ENCODE measurements around the gene LRFN5. TPM values are rescaled to one million over a fixed set of nuclear protein-coding genes. Genes with fewer than 3 reads are reported as not detected.

LRFN5 gene
- polyA plus RNA-seq, 4 donors, result 0.35 to 0.76 TPM; not detected in 2

DNA sequence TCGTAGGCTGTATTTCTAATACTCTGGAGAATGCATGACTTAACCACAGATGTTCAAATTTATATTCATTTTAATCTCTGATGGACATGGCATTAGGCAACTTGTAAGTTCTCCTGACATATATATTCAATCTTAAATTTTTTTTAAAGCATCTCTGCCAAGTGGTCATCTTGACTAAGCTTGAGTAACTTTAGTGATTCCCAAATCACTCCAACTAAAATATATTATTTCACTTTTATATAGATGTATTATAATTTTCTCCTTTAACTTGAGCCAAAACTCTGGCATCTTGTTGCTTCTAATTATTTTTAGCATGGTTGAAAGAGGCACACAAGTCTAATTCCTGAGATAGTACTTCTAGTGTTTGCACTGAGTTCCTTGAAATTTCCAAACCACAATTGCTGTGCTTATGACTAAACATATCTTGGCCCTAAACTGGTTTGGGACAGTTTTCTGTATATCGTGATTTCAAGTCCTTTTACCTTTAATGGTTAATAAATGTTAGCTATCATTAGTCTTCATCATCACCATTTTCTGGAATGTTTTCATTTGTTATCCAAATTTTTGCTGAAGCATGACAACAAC is 8.4 kb downstream of the LRFN5 start:
- DNase-seq (no peak), FAIRE-seq (no peak)
- Histone ChIP-seq H3K9me3 (ENCODE audit: control insufficient read depth in 2 of 2, insufficient read depth in 1 of 2, low read depth in 1 of 2, low read length in 1 of 2) (no peaks in the 10 kb centered on the region), H3K4me3 (ENCODE audit: low read depth in 1 of 3, low read length in 3 of 3) (no peak overlapping the region), H3K27me3 (ENCODE audit: control insufficient read depth in 3 of 3, insufficient read depth in 3 of 3, low read length in 3 of 3) (peaks cover 0 to 10% (median 2%) of the 10 kb centered on the region in 3 donors), H3K36me3 (ENCODE audit: control insufficient read depth in 3 of 3, insufficient read depth in 2 of 3, low read depth in 1 of 3, low read length in 3 of 3) (no peaks in the 10 kb centered on the region), H3K4me1 (ENCODE audit: control insufficient read depth in 3 of 3, insufficient read depth in 2 of 3, low read depth in 1 of 3, low read length in 2 of 3) (no peaks in the 10 kb centered on the region), H3K27ac (ENCODE audit: low read depth in 1 of 3, low read length in 2 of 3) (no peak overlapping the region)
- 87 to 88% (median 87%) methylated on average over 2 of the region's 2 CpGs for WGBS, 3 donors

DNA sequence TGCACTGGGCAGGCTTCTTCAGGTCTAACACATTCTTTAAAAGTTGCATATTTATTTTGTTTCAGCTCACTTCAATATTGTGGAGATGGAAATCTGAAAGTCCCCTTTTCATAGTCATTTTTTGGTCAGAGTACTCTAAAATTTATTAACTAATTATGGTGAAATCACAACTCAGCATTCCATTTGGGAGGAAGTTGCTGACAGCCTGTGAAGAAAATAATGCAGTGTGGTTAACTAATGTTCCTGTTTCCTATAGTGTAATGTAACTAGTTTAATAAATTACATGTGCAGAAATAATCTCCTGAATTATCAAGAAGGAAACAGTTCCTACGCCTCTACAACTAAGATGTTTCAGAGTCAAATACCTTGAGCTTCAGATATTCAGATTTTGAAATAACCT is 17.1 kb downstream of the LRFN5 start:
- DNase-seq (no peak), FAIRE-seq (no peak)
- no peak overlapping the region for H3K4me3 ChIP-seq (ENCODE audit: low read depth in 1 of 3, low read length in 3 of 3)
- WGBS, 3 donors, result 63 to 87% (median 71%) methylated on average over 1 of the region's 1 CpG
- H3K9me3 ChIP-seq (ENCODE audit: control insufficient read depth in 2 of 2, insufficient read depth in 1 of 2, low read depth in 1 of 2, low read length in 1 of 2), result no peaks in the 10 kb centered on the region
- H3K4me1 ChIP-seq (ENCODE audit: control insufficient read depth in 3 of 3, insufficient read depth in 2 of 3, low read depth in 1 of 3, low read length in 2 of 3), result no peaks in the 10 kb centered on the region
- H3K36me3 ChIP-seq (ENCODE audit: control insufficient read depth in 3 of 3, insufficient read depth in 2 of 3, low read depth in 1 of 3, low read length in 3 of 3), result no peaks in the 10 kb centered on the region
- no peak overlapping the region for H3K27ac ChIP-seq (ENCODE audit: low read depth in 1 of 3, low read length in 2 of 3)
- no peaks in the 10 kb centered on the region for H3K27me3 ChIP-seq (ENCODE audit: control insufficient read depth in 3 of 3, insufficient read depth in 3 of 3, low read length in 3 of 3)

DNA sequence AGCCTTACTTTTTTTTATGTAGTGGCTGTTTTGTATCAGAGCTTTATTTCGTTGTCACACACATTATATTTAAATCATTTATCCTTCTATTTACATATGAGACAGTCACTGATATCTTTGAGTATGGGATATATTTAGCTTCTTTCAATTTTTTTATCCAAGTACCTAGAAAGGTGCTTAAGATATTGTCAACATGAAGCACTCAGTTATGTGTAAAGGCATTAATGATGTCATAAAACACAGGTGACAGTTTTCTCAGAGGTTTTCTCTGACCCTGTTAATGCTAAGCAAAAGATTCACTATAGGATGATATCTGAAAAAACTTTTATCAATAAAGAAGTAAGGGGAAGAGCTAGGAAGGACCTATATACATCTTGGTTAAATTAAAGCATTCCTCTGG is 23.2 kb downstream of the LRFN5 start:
- H3K27me3 ChIP-seq (ENCODE audit: control insufficient read depth in 3 of 3, insufficient read depth in 3 of 3, low read length in 3 of 3), result no peaks in the 10 kb centered on the region
- H3K4me1 ChIP-seq (ENCODE audit: control insufficient read depth in 3 of 3, insufficient read depth in 2 of 3, low read depth in 1 of 3, low read length in 2 of 3), result no peaks in the 10 kb centered on the region
- no peaks in the 10 kb centered on the region for H3K36me3 ChIP-seq (ENCODE audit: control insufficient read depth in 3 of 3, insufficient read depth in 2 of 3, low read depth in 1 of 3, low read length in 3 of 3)
- FAIRE-seq (no peak), DNase-seq (no peak)
- 19 to 52% (median 34%) methylated on average over 1 of the region's 1 CpG for WGBS, 3 donors
- H3K9me3 ChIP-seq (ENCODE audit: control insufficient read depth in 2 of 2, insufficient read depth in 1 of 2, low read depth in 1 of 2, low read length in 1 of 2), result no peaks in the 10 kb centered on the region
- no peak overlapping the region for H3K27ac ChIP-seq (ENCODE audit: low read depth in 1 of 3, low read length in 2 of 3)
- no peak overlapping the region for H3K4me3 ChIP-seq (ENCODE audit: low read depth in 1 of 3, low read length in 3 of 3)

DNA sequence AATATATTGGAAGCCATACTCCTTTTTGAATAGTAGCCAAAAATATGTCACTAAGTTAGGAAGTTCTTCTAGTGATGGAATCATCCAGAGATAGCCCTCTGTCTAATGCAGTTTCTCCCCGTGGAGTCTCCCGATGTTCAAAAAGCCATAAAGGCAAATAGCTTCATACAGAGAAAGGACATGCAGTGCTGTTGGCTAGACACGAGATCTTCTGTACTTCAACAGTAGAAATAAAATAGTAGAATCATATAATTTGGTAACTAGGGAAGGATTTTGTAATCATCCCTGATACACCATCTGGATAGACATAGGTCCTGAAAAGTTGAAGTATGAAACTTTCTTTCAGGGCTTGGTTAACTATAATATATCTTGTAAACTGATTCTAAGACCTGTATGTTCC is 27.6 kb downstream of the LRFN5 start:
- 77 to 86% (median 79%) methylated on average over 3 of the region's 3 CpGs for WGBS, 3 donors
- Histone ChIP-seq H3K9me3 (ENCODE audit: control insufficient read depth in 2 of 2, insufficient read depth in 1 of 2, low read depth in 1 of 2, low read length in 1 of 2) (no peaks in the 10 kb centered on the region), H3K27ac (ENCODE audit: low read depth in 1 of 3, low read length in 2 of 3) (no peak overlapping the region), H3K27me3 (ENCODE audit: control insufficient read depth in 3 of 3, insufficient read depth in 3 of 3, low read length in 3 of 3) (no peaks in the 10 kb centered on the region), H3K4me1 (ENCODE audit: control insufficient read depth in 3 of 3, insufficient read depth in 2 of 3, low read depth in 1 of 3, low read length in 2 of 3) (no peaks in the 10 kb centered on the region), H3K4me3 (ENCODE audit: low read depth in 1 of 3, low read length in 3 of 3) (no peak overlapping the region), H3K36me3 (ENCODE audit: control insufficient read depth in 3 of 3, insufficient read depth in 2 of 3, low read depth in 1 of 3, low read length in 3 of 3) (no peaks in the 10 kb centered on the region)
- DNase-seq, result no peak
- FAIRE-seq, result no peak

DNA sequence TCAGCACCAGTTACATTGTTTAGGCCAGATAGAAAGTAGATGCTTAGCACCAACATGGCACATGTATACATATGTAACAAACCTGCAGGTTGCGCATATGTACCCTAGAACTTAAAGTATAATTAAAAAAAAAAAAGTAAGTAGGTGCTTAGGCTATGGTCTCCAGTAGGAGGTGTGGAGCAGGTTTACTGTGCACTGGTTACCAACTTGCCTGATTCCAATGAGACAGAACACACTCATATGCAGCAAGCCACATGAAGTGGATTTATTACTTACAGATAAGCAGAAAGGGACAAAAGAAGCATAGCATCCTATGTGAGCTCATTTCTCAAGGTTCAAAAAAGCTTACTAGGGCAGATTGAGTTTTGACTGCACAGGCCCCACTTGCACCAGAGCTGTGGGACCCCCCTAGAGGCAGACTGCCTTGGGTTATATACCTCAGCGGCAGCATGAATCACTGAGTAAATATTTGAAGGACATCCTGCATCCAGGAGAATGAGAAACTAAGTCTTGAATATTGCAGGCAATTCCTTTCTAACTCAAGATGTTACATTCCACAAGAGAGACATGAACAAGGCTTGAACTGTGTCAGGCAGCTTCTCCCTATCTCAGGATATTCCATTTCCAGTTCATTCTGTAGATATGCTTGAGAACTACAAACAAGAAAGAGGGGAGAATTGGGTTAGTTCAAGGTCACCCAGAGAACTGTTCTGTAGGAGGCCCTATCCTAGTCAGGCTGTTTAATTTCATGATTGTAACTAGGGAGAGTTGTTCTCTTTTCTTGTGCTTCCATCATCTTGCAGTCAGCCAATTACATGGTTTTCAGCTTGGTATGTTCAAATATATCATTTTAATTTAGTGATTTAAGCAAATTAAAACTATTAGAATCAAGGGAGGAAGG is 30.1 kb downstream of the LRFN5 start:
- no peaks in the 10 kb centered on the region for H3K4me1 ChIP-seq (ENCODE audit: control insufficient read depth in 3 of 3, insufficient read depth in 2 of 3, low read depth in 1 of 3, low read length in 2 of 3)
- no peak overlapping the region for H3K27ac ChIP-seq (ENCODE audit: low read depth in 1 of 3, low read length in 2 of 3)
- H3K4me3 ChIP-seq (ENCODE audit: low read depth in 1 of 3, low read length in 3 of 3), result no peak overlapping the region
- H3K27me3 ChIP-seq (ENCODE audit: control insufficient read depth in 3 of 3, insufficient read depth in 3 of 3, low read length in 3 of 3), result no peaks in the 10 kb centered on the region
- H3K9me3 ChIP-seq (ENCODE audit: control insufficient read depth in 2 of 2, insufficient read depth in 1 of 2, low read depth in 1 of 2, low read length in 1 of 2), result no peaks in the 10 kb centered on the region
- no peak for FAIRE-seq
- 61 to 79% (median 76%) methylated on average over 2 of the region's 2 CpGs for WGBS, 3 donors
- H3K36me3 ChIP-seq (ENCODE audit: control insufficient read depth in 3 of 3, insufficient read depth in 2 of 3, low read depth in 1 of 3, low read length in 3 of 3), result no peaks in the 10 kb centered on the region
- no peak for DNase-seq

DNA sequence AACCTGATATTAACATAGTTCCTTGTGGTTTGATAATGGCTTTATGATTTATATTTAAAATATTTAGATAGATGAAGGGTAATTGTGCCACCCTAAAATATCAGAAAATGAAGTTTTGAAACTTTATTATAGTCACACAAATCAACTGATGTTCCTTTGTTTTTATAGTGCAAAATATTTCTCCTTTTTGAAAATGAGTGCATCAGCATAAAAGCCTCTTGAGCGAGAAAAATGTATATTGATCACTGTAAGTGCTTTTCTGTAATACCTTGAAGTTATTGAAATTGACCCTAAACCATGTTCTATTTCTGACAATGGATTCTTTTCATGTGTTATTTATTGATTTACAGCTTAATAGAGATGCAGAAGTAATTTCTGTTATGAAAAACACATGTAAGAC is 35.0 kb downstream of the LRFN5 start:
- 92 to 93% (median 92%) methylated on average over 1 of the region's 1 CpG for WGBS, 3 donors
- Histone ChIP-seq H3K36me3 (ENCODE audit: control insufficient read depth in 3 of 3, insufficient read depth in 2 of 3, low read depth in 1 of 3, low read length in 3 of 3) (no peaks in the 10 kb centered on the region), H3K9me3 (ENCODE audit: control insufficient read depth in 2 of 2, insufficient read depth in 1 of 2, low read depth in 1 of 2, low read length in 1 of 2) (no peaks in the 10 kb centered on the region), H3K4me1 (ENCODE audit: control insufficient read depth in 3 of 3, insufficient read depth in 2 of 3, low read depth in 1 of 3, low read length in 2 of 3) (no peaks in the 10 kb centered on the region), H3K27ac (ENCODE audit: low read depth in 1 of 3, low read length in 2 of 3) (no peak overlapping the region), H3K27me3 (ENCODE audit: control insufficient read depth in 3 of 3, insufficient read depth in 3 of 3, low read length in 3 of 3) (no peaks in the 10 kb centered on the region), H3K4me3 (ENCODE audit: low read depth in 1 of 3, low read length in 3 of 3) (no peak overlapping the region)
- FAIRE-seq (no peak), DNase-seq (no peak)

DNA sequence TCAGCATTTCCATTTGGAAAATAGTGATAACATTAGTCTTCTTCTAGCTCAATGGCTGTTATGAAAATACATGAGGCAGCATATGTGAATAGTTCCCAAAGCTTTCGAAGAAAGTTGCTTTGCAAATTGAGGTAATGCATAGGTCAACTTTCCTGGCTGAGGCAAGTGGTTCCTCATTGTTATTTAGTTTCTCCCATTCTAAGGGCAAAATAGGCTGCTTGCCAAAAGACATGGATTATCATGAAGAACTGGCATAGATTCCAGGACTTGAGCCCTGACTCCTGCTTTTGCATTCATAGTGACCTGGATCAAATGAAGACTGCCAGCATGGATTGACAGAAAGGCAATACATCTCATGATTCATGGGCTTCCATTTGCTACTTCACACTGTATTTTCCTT is 35.7 kb downstream of the LRFN5 start:
- 82 to 86% (median 83%) methylated on average over 1 of the region's 1 CpG for WGBS, 3 donors
- Histone ChIP-seq H3K9me3 (ENCODE audit: control insufficient read depth in 2 of 2, insufficient read depth in 1 of 2, low read depth in 1 of 2, low read length in 1 of 2) (no peaks in the 10 kb centered on the region), H3K4me1 (ENCODE audit: control insufficient read depth in 3 of 3, insufficient read depth in 2 of 3, low read depth in 1 of 3, low read length in 2 of 3) (no peaks in the 10 kb centered on the region)

DNA sequence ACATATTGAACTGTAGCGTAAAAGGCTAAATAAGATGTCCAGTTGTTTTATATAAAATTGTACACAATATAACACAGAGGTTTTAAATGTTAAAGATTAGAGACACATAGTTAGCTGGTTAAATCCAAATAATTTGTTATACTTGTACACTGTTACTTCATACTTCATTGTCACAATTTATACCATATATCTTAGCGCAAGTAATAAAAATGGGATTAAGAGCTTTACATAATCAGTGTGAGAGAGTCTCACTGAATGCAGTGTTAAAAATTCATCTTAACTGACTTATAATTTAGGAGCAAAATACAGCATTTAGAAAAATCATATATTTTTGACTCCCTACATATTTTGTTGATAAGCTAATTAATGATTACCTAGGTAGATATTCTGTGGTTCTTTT is 36.1 kb downstream of the LRFN5 start:
- no peak for FAIRE-seq
- Histone ChIP-seq H3K27ac (ENCODE audit: low read depth in 1 of 3, low read length in 2 of 3) (no peak overlapping the region), H3K4me1 (ENCODE audit: control insufficient read depth in 3 of 3, insufficient read depth in 2 of 3, low read depth in 1 of 3, low read length in 2 of 3) (no peaks in the 10 kb centered on the region), H3K4me3 (ENCODE audit: low read depth in 1 of 3, low read length in 3 of 3) (no peak overlapping the region), H3K36me3 (ENCODE audit: control insufficient read depth in 3 of 3, insufficient read depth in 2 of 3, low read depth in 1 of 3, low read length in 3 of 3) (no peaks in the 10 kb centered on the region), H3K27me3 (ENCODE audit: control insufficient read depth in 3 of 3, insufficient read depth in 3 of 3, low read length in 3 of 3) (no peaks in the 10 kb centered on the region), H3K9me3 (ENCODE audit: control insufficient read depth in 2 of 2, insufficient read depth in 1 of 2, low read depth in 1 of 2, low read length in 1 of 2) (no peaks in the 10 kb centered on the region)
- no peak for DNase-seq
- 88 to 93% (median 90%) methylated on average over 2 of the region's 2 CpGs for WGBS, 3 donors

More for the DNA sequence above, 35.7 kb downstream of the LRFN5 start:
- FAIRE-seq (no peak), DNase-seq (no peak)
- Histone ChIP-seq H3K4me3 (ENCODE audit: low read depth in 1 of 3, low read length in 3 of 3) (no peak overlapping the region), H3K27me3 (ENCODE audit: control insufficient read depth in 3 of 3, insufficient read depth in 3 of 3, low read length in 3 of 3) (no peaks in the 10 kb centered on the region), H3K27ac (ENCODE audit: low read depth in 1 of 3, low read length in 2 of 3) (no peak overlapping the region), H3K36me3 (ENCODE audit: control insufficient read depth in 3 of 3, insufficient read depth in 2 of 3, low read depth in 1 of 3, low read length in 3 of 3) (no peaks in the 10 kb centered on the region)
